Effector memory CD4-positive, alpha-beta T cell (primary cell): Measurements from ENCODE around the gene SIGMAR1.
A peak's percentile ranks its signal among the peaks of the same experiment; 100 is the strongest.
"Not testable (repeated sequence)": the region's sequence is repeated elsewhere in the genome, so short reads cannot be mapped to it uniquely, and the experiment has no call there.

Experiments used
- DNase-seq, 3 donors: peaks; one replicate each; pipeline ENCODE4 v3.0.0-alpha.2; 2020
- H3K27ac ChIP-seq: 2 replicates; pipeline ENCODE4 v1.7.0; 2013; ENCODE audit warnings: mild to moderate bottlenecking, low read length, moderate library complexity; ENCODE audit not compliant: insufficient read depth, poor library complexity, severe bottlenecking
- H3K27me3 ChIP-seq: replicated peaks from 2 replicates; pipeline ENCODE4 v1.7.0; 2013; ENCODE audit warnings: mild to moderate bottlenecking, low read length; ENCODE audit not compliant: insufficient read depth, control insufficient read depth, poor library complexity, severe bottlenecking
- H3K36me3 ChIP-seq: 2 replicates; pipeline ENCODE4 v1.7.0; 2013; ENCODE audit warnings: mild to moderate bottlenecking, low read length, moderate library complexity; ENCODE audit not compliant: control insufficient read depth, insufficient read depth
- H3K4me1 ChIP-seq: 2 replicates; pipeline ENCODE4 v1.7.0; 2013; ENCODE audit warnings: low read length, mild to moderate bottlenecking; ENCODE audit not compliant: control insufficient read depth, insufficient read depth, poor library complexity, severe bottlenecking
- H3K4me3 ChIP-seq: 2 replicates; pipeline ENCODE4 v1.7.0; 2013; ENCODE audit warnings: low read length, low read depth, mild to moderate bottlenecking; ENCODE audit not compliant: insufficient read depth, poor library complexity, severe bottlenecking
- H3K9me3 ChIP-seq: 2 replicates; pipeline ENCODE4 v1.7.0; 2013; ENCODE audit warnings: mild to moderate bottlenecking, low read length, moderate library complexity; ENCODE audit not compliant: control insufficient read depth

Gene SIGMAR1

GRCh38 chr9:34647084-34647403, 9.5 kb upstream of the SIGMAR1 start:
- peak overlapping the region; percentile 88 for H3K4me3 ChIP-seq
- H3K27me3 ChIP-seq, result no peaks in the 10 kb centered on the region
- DNase-seq, result no peak
- peaks cover 19% of the 10 kb centered on the region for H3K4me1 ChIP-seq
- H3K27ac ChIP-seq, result peak overlapping the region; percentile 79
- peaks cover 29% of the 10 kb centered on the region for H3K36me3 ChIP-seq
- no peaks in the 10 kb centered on the region for H3K9me3 ChIP-seq

GRCh38 chr9:34646211-34647083, 8.9 kb upstream of the SIGMAR1 start, which contains the start of gene GALT:
TSS of gene GALT (plus strand) at chr9:34646675. CDS start at chr9:34646705, 30 bp downstream.
- Histone ChIP-seq H3K4me1 (peaks cover 19% of the 10 kb centered on the region), H3K36me3 (peaks cover 29% of the 10 kb centered on the region), H3K27me3 (no peaks in the 10 kb centered on the region), H3K4me3 (peak within 1 kb of the TSS; percentile 88), H3K9me3 (no peaks in the 10 kb centered on the region), H3K27ac (peak within 1 kb of the TSS; percentile 79)
- DNase-seq, result peak; percentile 87 to 97 (median 94)

- no peak overlapping the region for H3K27ac ChIP-seq
- H3K9me3 ChIP-seq, result no peaks in the 10 kb centered on the region
- no peak for DNase-seq
- H3K4me1 ChIP-seq, result peaks cover 19% of the 10 kb centered on the region
- peaks cover 14% of the 10 kb centered on the region for H3K36me3 ChIP-seq
- no peak overlapping the region for H3K4me3 ChIP-seq
- no peaks in the 10 kb centered on the region for H3K27me3 ChIP-seq
Measured at GRCh38 chr9:34644766-34645314, 7.3 kb upstream of the SIGMAR1 start.

GRCh38 chr9:34642679-34643078, 5.1 kb upstream of the SIGMAR1 start:
- no peak overlapping the region for H3K27ac ChIP-seq
- H3K36me3 ChIP-seq, result no peaks in the 10 kb centered on the region
- peaks cover 16% of the 10 kb centered on the region for H3K4me1 ChIP-seq
- no peaks in the 10 kb centered on the region for H3K27me3 ChIP-seq
- H3K4me3 ChIP-seq, result no peak overlapping the region
- H3K9me3 ChIP-seq, result no peaks in the 10 kb centered on the region
- no peak for DNase-seq

GRCh38 chr9:34639322-34639721, 1.7 kb upstream of the SIGMAR1 start:
- not testable (repeated sequence) for DNase-seq, H3K9me3 ChIP-seq, H3K36me3 ChIP-seq, H3K4me3 ChIP-seq, H3K27ac ChIP-seq, H3K27me3 ChIP-seq
- H3K4me1 ChIP-seq, result peaks cover 31% of the 10 kb centered on the region

- Histone ChIP-seq H3K27me3 (no peaks in the 10 kb centered on the region), H3K9me3 (no peaks in the 10 kb centered on the region), H3K36me3 (no peaks in the 10 kb centered on the region), H3K4me3 (peak overlapping the region; percentile 71), H3K4me1 (peaks cover 31% of the 10 kb centered on the region), H3K27ac (peak overlapping the region; percentile 73)
- no peak for DNase-seq
Measured at GRCh38 chr9:34638138-34638445, 505 bp upstream of the SIGMAR1 start.

GRCh38 chr9:34636791-34637355, 714 bp downstream of the SIGMAR1 start:
- Histone ChIP-seq H3K4me1 (peaks cover 31% of the 10 kb centered on the region), H3K27ac (peak overlapping the region; percentile 73), H3K9me3 (no peaks in the 10 kb centered on the region), H3K36me3 (no peaks in the 10 kb centered on the region), H3K4me3 (peak overlapping the region; percentile 71), H3K27me3 (no peaks in the 10 kb centered on the region)
- no peak for DNase-seq

- Histone ChIP-seq H3K27me3 (no peaks in the 10 kb centered on the region), H3K4me3 (no peak overlapping the region), H3K4me1 (peaks cover 31% of the 10 kb centered on the region), H3K36me3 (no peaks in the 10 kb centered on the region), H3K27ac (no peak overlapping the region), H3K9me3 (no peaks in the 10 kb centered on the region)
- DNase-seq, result no peak
Measured at GRCh38 chr9:34635556-34635955, 2.0 kb downstream of the SIGMAR1 start.

GRCh38 chr9:34634551-34635248, 2.9 kb downstream of the SIGMAR1 start:
- Histone ChIP-seq H3K4me3 (no peak overlapping the region), H3K27me3 (peaks cover 3% of the 10 kb centered on the region), H3K36me3 (no peaks in the 10 kb centered on the region), H3K4me1 (peaks cover 31% of the 10 kb centered on the region), H3K9me3 (no peaks in the 10 kb centered on the region), H3K27ac (no peak overlapping the region)
- no peak for DNase-seq
